Stimulated activated CD4-positive, alpha-beta T cell treated with anti-CD3 and anti-CD28 coated beads, Interleukin-4, amount 100 ng/mL, for 24 hours (primary cell): ENCODE results near the gene CNPPD1.

Experiments used
- DNase-seq: peaks from one replicate; pipeline ENCODE4 v3.0.0-alpha.2; 2020

The CNPPD1 gene

GRCh38 chr2:219158025-219158424, 18.7 kb downstream of the CNPPD1 start:
- DNase-seq: no peak

DNA sequence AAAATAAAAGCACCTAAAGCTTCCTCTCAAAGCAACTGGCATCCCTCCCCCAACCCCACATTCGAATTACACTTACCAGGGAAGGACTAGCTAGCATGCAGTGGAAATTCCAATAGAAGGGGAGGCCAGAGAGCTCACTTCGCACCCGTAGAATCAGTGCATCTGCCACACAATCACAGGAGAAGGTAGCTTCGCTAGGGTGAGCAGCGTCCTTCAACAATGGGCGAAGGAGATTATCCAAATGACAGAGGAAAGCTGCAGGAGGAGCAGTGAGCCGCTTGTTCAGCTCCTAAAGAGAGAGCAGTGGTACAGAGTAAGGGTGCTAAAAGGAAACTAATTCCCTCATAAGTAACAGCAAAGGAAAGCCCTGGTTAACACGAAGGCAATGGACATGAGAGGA, 19.3 kb downstream of the CNPPD1 start:
- no peak for DNase-seq

DNA sequence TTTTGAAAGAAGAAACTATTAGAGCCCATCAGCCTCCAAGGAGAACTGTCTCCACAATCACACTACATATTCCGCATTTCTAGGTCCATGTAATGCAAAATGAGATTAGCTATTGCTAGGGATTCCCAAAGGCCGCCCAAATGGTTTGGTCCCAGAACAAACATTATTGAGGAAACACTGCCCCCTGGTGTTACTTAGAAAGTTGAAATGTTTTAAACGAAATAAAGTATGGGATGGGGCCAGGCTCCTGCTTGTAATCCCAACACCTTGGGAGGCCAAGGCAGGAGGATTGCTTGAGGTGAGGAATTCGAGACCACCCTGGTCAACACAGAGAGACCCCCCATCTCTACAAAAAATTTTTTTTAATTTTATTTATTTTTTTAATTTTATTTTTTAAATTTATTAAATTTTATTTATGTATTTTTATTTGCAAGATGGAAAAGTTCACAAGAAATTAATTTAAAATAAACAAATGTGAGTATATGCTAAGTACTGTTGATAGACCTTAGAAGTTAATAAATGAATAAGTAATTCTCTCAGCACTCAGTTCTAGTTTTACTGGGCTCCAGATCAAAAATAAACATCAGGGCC, 21.6 kb downstream of the CNPPD1 start:
- DNase-seq: peak; percentile 47

DNA sequence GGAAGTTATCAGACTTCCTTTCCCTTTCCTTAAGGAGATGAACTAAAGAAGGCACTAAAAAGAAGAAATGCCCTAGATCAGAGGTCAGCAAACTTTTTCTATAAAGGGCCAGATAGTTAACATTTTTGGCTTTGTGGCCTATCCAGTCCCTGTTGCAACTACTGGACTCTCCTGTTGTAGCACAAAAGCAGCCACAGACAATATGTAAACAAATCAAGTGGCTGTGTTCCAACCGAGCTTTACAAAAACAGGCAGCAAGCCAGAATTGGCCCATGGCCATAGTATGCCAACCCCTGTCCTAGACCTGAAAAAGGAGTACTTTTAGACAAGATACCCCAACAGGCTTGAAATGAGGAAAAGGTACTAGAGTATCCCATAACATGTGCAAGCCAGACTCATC, 27.1 kb downstream of the CNPPD1 start:
- no peak for DNase-seq

GRCh38 chr2:219142329-219142728, 34.4 kb downstream of the CNPPD1 start:
- no peak for DNase-seq

GRCh38 chr2:219140722-219141121, 36.0 kb downstream of the CNPPD1 start:
- no peak for DNase-seq

DNA sequence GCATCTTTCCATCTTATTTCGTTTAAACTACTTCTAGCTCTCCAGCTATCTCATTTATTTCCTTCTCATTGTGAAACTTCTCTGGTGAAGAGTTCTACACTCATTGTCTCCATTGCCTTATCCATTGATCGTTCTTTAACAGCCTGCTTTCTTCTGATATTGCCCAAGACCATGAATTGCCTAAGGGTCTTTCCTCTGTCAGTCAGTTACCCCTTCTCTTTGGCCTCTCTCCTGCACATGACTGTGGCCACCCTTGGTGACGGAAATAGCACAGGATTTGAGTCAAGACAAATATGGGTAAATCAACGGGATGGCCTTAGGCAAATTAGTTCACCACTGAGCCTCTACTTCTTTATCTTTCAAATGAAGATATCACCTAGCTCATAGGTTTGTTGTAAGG, 42.7 kb downstream of the CNPPD1 start:
- DNase-seq: no peak

- DNase-seq: no peak
Observed at GRCh38 chr2:219131744-219132143, 45.0 kb downstream of the CNPPD1 start.

DNA sequence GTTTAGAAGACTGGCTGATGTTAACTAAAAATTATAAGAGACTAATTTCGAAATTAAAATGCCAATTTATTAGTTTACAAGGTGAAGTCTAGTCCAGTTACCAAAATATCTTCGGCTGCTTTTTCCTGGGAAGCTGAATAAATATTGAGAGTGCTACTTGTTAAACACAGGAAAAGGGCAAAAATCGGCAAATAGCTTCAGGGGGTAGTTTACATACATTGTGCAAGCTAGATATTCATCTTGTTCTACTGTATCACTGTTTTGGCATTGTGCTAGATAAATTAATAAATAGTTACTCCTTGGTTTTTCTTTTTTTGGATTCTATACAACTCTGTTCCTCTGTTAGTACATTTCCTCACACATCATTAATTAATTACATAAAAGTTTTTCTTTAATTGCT, 45.4 kb downstream of the CNPPD1 start:
- no peak for DNase-seq

- DNase-seq: no peak
Observed at GRCh38 chr2:219129589-219129988, 47.1 kb downstream of the CNPPD1 start.

- DNase-seq: no peak
Observed at GRCh38 chr2:219128396-219128795, 48.3 kb downstream of the CNPPD1 start.

GRCh38 chr2:219127037-219127635, 49.6 kb downstream of the CNPPD1 start:
- DNase-seq: no peak

GRCh38 chr2:219126555-219126954, 50.2 kb downstream of the CNPPD1 start:
- no peak for DNase-seq

DNA sequence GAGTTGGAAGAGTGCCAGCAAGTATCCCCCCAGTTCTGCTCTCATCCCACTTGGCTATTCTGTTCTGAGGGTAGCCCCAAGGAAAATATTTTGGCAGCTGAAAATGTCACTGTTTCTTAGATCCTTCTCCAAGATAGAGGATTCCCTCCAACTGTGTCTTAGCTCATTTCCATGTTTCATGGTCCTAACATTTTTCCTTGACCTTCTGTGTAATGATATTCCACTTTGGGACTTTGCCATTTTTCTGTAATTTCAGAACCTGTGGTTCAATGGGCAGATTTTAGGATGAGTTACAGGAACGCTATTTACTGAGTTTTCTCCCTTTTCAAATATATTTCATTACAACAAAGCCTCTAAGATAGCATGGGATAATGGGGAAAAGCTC, 50.8 kb downstream of the CNPPD1 start:
- DNase-seq: no peak

- DNase-seq: peak; percentile 7
Observed at GRCh38 chr2:219125225-219125885, 51.4 kb downstream of the CNPPD1 start.

DNA sequence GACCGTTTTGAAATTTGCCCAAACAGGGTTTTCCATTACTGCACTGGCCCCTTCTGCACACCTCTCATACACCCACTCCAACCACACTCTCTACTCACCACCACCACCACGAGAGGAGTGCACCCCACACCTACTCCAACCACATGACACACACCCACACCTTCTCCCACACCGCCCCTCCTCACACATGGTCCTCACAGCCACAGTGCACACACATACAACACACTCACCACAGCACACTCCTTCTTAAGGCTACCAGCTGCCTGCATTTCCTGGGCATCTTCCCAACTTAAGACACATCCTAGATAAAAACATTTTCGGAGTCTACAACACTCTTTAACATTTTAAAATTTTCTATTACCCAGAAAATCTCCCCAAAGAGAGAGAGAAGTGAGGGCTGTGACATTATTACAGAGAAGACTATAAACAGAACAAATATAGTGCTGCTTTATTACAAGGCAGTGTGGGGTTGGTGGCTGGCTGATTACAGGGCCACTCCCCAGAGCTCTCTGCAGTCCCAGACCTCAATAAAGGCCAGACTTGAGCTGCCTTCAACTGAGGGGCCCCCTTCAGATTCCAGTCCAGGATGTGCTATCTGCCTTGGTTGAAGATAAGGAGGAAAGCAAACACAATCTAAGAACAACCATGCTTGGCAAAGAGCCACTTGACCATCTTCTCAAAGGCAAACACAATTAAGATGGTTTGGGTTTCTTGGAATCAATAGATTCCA, 52.2 kb downstream of the CNPPD1 start:
- DNase-seq: peak; percentile 4

DNA sequence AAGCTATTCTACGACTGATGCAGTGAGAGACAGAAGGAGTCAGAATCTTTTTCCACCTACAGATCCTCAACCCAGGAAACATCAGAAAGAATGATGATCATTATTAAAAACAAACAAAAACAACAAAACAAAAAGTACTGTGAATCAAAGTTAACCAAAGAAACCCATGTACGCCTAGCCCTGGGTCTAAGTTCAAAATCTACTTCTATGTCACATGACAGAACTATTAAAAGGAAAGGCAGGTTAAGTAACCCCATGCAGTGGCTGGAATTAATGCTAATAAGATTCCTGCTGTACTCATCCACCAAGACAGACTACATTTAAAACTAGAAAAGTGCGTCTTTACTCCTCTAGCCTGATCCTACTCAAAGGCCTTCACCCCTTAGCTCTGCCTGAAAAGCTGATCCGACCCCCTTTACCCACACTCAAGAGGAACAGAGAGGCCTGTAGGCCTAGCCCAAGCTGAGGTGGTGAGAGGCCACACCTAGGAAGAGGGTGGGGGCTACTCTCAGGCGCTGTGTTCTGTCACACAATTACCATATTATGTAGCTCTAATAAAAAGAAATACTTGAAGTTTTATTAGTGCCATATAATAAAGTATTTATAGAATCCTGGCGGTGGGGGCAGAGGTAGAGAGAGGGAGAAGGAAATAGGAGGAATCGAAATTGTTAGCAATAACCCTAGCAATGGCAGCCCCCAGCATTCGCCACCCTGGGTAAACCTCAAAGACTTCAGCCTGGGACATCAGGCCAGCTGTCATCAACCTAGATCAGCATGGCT, 53.2 kb downstream of the CNPPD1 start:
- DNase-seq: no peak

- DNase-seq: no peak
Observed at GRCh38 chr2:219122202-219122980, 54.3 kb downstream of the CNPPD1 start.
